HG03521 (cell line): ENCODE data around the gene MAPK4.
A peak's percentile ranks its signal among the peaks of the same experiment; 100 is the strongest.

ENCODE experiments used
- ATAC-seq: cut with Tn5 transposase; IDR thresholded peaks from one replicate; pipeline ENCODE4 v1.9.1; 2021; ENCODE audit warnings: mild to moderate bottlenecking, moderate library complexity; ENCODE audit not compliant: unreplicated experiment

Gene MAPK4

GRCh38 chr18:50716902-50717301, 157.0 kb downstream of the MAPK4 start:
- ATAC-seq = no peak

GRCh38 chr18:50717563-50717962, 157.7 kb downstream of the MAPK4 start:
- no peak for ATAC-seq

GRCh38 chr18:50719471-50720324, 159.8 kb downstream of the MAPK4 start:
- no peak for ATAC-seq

GRCh38 chr18:50720325-50720674, 160.4 kb downstream of the MAPK4 start:
- no peak for ATAC-seq

- ATAC-seq = no peak
Measured at GRCh38 chr18:50721006-50721405, 161.1 kb downstream of the MAPK4 start.

- no peak for ATAC-seq
Measured at GRCh38 chr18:50721451-50722120, 161.7 kb downstream of the MAPK4 start.

GRCh38 chr18:50722311-50722710, 162.4 kb downstream of the MAPK4 start:
- ATAC-seq = no peak

GRCh38 chr18:50724751-50725151, 164.9 kb downstream of the MAPK4 start:
- no peak for ATAC-seq

GRCh38 chr18:50726960-50727589, 167.2 kb downstream of the MAPK4 start:
- ATAC-seq = peak; percentile 65

GRCh38 chr18:50727721-50728471, 168.0 kb downstream of the MAPK4 start:
- ATAC-seq = no peak

- no peak for ATAC-seq
Measured at GRCh38 chr18:50729376-50729775, 169.5 kb downstream of the MAPK4 start.

GRCh38 chr18:50729986-50730385, 170.1 kb downstream of the MAPK4 start:
- ATAC-seq = no peak

GRCh38 chr18:50734342-50734741, 174.5 kb downstream of the MAPK4 start:
- no peak for ATAC-seq

- no peak for ATAC-seq
Measured at GRCh38 chr18:50734886-50735285, 175.0 kb downstream of the MAPK4 start.

- no peak for ATAC-seq
Measured at GRCh38 chr18:50737127-50737526, 177.2 kb downstream of the MAPK4 start.

- no peak for ATAC-seq
Measured at GRCh38 chr18:50738098-50738757, 178.3 kb downstream of the MAPK4 start.

GRCh38 chr18:50742952-50743351, 183.1 kb downstream of the MAPK4 start:
- no peak for ATAC-seq

GRCh38 chr18:50744253-50744652, 184.4 kb downstream of the MAPK4 start:
- no peak for ATAC-seq

GRCh38 chr18:50745945-50746344, 186.1 kb downstream of the MAPK4 start:
- ATAC-seq = no peak

GRCh38 chr18:50747849-50748242, 188.0 kb downstream of the MAPK4 start:
- no peak for ATAC-seq
